Measurements from ENCODE around the gene EZR. TPM values are rescaled to one million over a fixed set of nuclear protein-coding genes. Genes with fewer than 3 reads are reported as not detected.

Gene EZR
- total RNA-seq, 4 donors from 2014 or later: 60.9 to 480 (median 251) TPM

DNA sequence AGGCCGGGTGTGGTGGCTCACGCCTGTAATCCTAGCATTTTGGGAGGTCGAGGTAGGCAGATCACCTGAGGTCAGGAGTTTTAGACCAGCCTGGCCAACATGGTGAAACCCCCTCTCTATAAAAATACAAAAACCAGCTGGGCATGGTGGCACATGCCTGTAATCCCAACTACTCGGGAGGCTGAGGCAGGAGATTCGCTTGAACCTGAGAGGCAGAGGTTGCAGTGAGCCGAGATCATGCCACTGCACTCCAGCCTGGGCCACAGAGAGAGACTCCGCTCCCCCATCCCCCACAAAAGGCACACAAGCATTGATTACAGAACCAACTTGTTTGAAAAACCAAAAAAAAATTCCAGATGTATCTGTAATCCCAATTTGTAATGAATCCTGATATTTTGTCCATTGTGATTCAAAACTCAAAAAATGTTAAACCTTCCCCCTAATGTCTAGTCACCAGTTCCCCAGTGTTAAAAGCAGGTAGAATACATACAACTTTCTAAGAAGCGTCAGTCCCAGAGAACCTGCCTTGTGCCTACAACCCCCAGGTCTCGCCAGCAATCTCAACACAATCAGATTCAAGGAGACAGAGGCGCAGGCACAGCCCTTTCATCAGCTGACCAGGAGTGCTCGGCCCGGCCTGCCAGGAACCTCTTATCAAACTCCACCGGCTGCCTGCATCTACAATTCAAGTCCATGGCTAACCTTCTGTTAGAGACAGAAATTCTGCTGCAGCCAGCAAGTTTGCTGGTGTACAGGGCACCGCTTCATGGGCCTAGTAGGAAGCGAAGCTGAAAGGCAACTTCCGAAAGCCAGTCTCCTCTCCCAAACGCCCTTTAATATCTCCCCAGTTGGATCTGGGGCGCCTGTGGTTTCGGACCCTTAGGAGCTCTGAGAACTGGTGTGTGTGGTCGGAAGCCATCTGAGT lies 2.1 kb downstream of the EZR start:
- ATAC-seq (ENCODE audit: low FRiP score) (no peak), DNase-seq (ENCODE audit: low spot score) (no peak)
- TF ChIP-seq, protein P1, sequence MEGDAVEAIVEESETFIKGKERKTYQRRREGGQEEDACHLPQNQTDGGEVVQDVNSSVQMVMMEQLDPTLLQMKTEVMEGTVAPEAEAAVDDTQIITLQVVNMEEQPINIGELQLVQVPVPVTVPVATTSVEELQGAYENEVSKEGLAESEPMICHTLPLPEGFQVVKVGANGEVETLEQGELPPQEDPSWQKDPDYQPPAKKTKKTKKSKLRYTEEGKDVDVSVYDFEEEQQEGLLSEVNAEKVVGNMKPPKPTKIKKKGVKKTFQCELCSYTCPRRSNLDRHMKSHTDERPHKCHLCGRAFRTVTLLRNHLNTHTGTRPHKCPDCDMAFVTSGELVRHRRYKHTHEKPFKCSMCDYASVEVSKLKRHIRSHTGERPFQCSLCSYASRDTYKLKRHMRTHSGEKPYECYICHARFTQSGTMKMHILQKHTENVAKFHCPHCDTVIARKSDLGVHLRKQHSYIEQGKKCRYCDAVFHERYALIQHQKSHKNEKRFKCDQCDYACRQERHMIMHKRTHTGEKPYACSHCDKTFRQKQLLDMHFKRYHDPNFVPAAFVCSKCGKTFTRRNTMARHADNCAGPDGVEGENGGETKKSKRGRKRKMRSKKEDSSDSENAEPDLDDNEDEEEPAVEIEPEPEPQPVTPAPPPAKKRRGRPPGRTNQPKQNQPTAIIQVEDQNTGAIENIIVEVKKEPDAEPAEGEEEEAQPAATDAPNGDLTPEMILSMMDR (IDR thresholded peaks at IDR 0.05): no peak

DNA sequence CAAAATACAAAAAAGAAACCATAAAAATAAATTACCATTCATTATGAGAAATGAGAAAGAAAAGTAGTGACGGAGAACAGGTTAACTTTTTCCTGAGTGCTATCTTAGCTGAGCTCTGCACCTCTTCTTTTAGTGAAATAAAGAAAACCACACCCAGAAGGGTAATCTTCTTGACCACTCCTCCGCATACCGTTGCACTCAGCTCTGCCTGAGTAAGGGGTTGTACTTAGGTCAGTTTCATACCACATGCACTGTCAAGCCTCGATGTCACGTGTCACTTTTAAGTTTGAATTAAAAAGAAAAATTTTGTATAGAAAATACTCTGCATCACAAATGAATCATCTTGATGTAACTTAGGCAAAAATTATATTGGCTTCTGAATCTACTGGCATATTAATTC lies 2.8 kb downstream of the EZR start:
- DNase-seq (ENCODE audit: low spot score) (no peak), ATAC-seq (ENCODE audit: low FRiP score) (no peak)
- TF ChIP-seq, protein P1 (IDR thresholded peaks at IDR 0.05): no peak

DNA sequence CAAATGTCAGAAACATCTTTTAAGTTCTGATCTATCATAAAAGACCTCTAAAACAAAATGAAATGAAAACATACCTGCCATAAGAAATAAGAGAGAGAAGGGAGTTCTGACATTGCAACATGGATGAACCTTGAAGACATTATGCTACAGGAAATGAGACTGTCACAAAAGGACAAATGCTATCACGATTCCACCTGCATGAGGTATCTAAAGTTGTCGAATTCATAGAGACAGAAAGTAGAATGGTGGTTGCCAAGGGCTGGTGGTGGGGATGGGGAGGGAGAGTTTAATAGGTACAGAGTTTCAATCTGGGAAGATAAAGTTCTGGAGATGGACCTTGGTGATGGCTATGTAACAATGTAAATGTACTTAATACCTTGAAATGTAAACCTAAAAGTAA lies 3.3 kb downstream of the EZR start:
- TF ChIP-seq, protein P1 (IDR thresholded peaks at IDR 0.05): no peak
- no peak for DNase-seq (ENCODE audit: low spot score)
- no peak for ATAC-seq (ENCODE audit: low FRiP score)

DNA sequence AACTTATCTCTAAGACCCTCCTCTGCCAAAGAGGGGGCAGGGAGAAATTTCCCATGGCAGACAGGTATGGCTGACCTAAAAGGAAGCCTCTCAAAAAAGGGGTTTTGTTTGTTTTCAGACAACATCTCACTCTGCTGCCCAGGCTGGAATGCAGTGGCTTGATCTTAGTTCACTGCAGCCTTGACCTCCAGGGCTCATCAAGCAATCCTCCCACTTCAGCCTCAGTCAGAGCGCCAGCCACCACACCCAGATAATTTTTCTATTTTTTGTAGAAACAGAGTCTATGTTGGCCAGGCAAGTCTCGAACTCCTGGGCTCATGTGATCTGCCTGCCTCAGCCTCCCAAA lies 3.8 kb downstream of the EZR start:
- DNase-seq (ENCODE audit: low spot score): no peak
- ATAC-seq (ENCODE audit: low FRiP score): no peak
- TF ChIP-seq, protein P1 (IDR thresholded peaks at IDR 0.05): no peak

DNA sequence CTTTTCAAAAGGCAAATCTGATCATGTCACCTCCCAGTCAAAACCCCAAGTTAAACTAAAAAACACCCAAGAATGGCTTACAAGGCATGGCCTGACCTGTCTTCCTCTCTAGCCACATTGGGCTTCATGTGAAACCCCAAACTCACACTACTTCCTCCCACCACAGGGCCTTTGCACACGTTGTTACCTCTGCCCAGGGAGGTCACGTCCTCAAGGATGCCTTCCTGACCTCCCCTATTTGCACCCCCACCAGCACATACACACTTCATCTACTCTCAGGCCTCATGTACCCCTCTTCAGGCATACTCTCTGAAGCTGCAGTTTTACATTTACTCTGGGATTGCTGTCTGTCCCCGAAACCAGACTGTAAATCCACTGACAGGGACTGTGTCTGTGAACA lies 6.1 kb downstream of the EZR start:
- no peak for DNase-seq (ENCODE audit: low spot score)
- TF ChIP-seq, protein P1 (IDR thresholded peaks at IDR 0.05): no peak
- ATAC-seq (ENCODE audit: low FRiP score): no peak

DNA sequence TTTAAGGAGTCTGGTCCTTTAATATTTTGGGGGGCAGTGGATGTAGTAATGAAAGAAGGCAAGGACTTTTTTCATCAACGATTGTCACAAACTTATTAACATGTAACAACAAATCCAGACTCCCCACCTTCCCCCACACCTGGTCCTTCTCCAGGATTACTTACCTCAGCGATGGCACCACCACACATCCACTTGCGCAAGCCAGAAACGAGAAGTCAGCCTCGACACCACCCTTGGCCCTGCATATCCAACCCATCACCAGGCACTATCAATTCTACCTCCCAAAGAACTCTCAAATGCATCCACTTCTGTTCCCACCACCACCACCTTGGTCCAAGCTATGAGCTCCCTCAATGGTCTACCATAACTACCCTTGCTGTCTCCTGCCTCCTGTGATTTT lies 6.6 kb downstream of the EZR start:
- ATAC-seq (ENCODE audit: low FRiP score): peak; percentile 15
- TF ChIP-seq, protein P1 (IDR thresholded peaks at IDR 0.05): no peak
- DNase-seq (ENCODE audit: low spot score): no peak
